HepG2 (cell line): ENCODE measurements around the gene MED13L.

Experiments
- AHR ChIP-seq: IDR thresholded peaks from 2 replicates; pipeline ENCODE4 v1.6.1; 2018; ENCODE audit warnings: missing genetic modification reagents, missing compliant biosample characterization
- CTCF ChIP-seq: sonication (generic); formaldehyde crosslinking; IDR thresholded peaks from 2 replicates; pipeline ENCODE4 v1.5.0; 2020; ENCODE audit warnings: mild to moderate bottlenecking, missing genetic modification reagents, moderate library complexity
- EZH2 ChIP-seq: conservative IDR thresholded peaks from 2 replicates; pipeline ENCODE4 v1.6.1; 2012; ENCODE audit warnings: mild to moderate bottlenecking, low read depth, low read length, moderate library complexity
- GLMP ChIP-seq: sonication (generic); formaldehyde crosslinking; IDR thresholded peaks from 2 replicates; pipeline ENCODE4 v1.9.0; 2021; ENCODE audit warnings: missing genetic modification reagents, mild to moderate bottlenecking, borderline replicate concordance
- MAZ ChIP-seq, 2 experiments: sonication (generic) in 1 of 2; formaldehyde crosslinking in 1 of 2; IDR thresholded peaks; 2 replicates each; pipeline versions ENCODE4 v1.5.0 to v1.6.1; 2012 to 2020; ENCODE audit warnings: low read depth in 2 of 2, mild to moderate bottlenecking in 2 of 2, borderline replicate concordance in 1 of 2, improper control_type of control experiment in 1 of 2, low read length in 1 of 2, missing genetic modification reagents in 1 of 2, moderate library complexity in 1 of 2
- MYC ChIP-seq: sonication (generic); formaldehyde crosslinking; IDR thresholded peaks from 2 replicates; pipeline ENCODE4 v1.9.0; 2021; ENCODE audit warnings: missing genetic modification reagents, borderline replicate concordance
- ONECUT2 ChIP-seq: sonication (generic); formaldehyde crosslinking; IDR thresholded peaks from 2 replicates; pipeline ENCODE4 v1.4.0; 2020; ENCODE audit warnings: missing genetic modification reagents
- PBX3 ChIP-seq: sonication (generic); formaldehyde crosslinking; IDR thresholded peaks from 2 replicates; pipeline ENCODE4 v1.8.1; 2023; ENCODE audit warnings: missing genetic modification reagents, inconsistent platforms, borderline replicate concordance
- POLR2A ChIP-seq, 2 experiments: IDR thresholded peaks; 2 replicates each; pipeline ENCODE4 v1.6.1; 2011; ENCODE audit warnings: low read depth in 2 of 2, low read length in 2 of 2, mild to moderate bottlenecking in 1 of 2, moderate library complexity in 1 of 2; ENCODE audit not compliant: insufficient read depth in 1 of 2
- SIN3B ChIP-seq: fragments of 150-350 bp; IDR thresholded peaks from 2 replicates; pipeline ENCODE4 v1.6.1; 2014; ENCODE audit warnings: low read length
- SMARCC2 ChIP-seq: fragments of 450-650 bp; IDR thresholded peaks from 2 replicates; pipeline ENCODE4 v1.6.1; 2017; ENCODE audit warnings: antibody characterized with exemption, mild to moderate bottlenecking
- ZNF598 ChIP-seq: sonication (generic); formaldehyde crosslinking; IDR thresholded peaks from 2 replicates; pipeline ENCODE4 v1.5.1; 2020; ENCODE audit warnings: mild to moderate bottlenecking, missing genetic modification reagents, borderline replicate concordance
- TF ChIP-seq, protein P1 (sequence below): sonication (generic); formaldehyde crosslinking; IDR thresholded peaks from 2 replicates; pipeline ENCODE4 v1.8.0; 2022; ENCODE audit warnings: low read depth, missing genetic modification reagents

DNA sequence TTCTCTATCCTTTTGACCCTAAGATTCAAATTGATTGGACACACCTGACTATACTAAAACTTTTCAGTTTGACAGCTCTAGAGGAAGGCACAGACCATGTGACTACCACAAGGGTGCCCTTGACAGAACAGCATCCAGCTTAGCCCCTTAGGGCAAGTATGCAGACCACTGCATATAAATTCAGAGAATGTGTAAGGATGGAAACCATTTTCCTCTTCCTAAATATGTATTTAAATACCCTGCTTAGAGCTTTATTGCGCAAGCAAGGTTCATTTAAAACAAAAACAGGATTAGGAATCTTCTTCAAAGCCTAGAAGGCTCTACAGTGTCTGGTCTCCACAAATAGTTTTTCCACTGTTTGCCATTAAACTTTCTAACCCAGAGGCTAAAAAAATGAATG lies 202.8 kb downstream of the MED13L start:
- no peak for TF ChIP-seq PBX3
- no peak for TF ChIP-seq CTCF (CRISPR knock-in tag)
- TF ChIP-seq SIN3B = no peak
- TF ChIP-seq MAZ (IDR thresholded peaks at IDR 0.05; ENCODE audit: borderline replicate concordance, low read depth, low read length) = no peak
- no peak for TF ChIP-seq MAZ (CRISPR knock-in tag; IDR thresholded peaks at IDR 0.05; ENCODE audit: low read depth)
- no peak for TF ChIP-seq MYC (CRISPR knock-in tag)
- TF ChIP-seq SMARCC2 = no peak
- TF ChIP-seq ONECUT2 (CRISPR knock-in tag) = no peak
- TF ChIP-seq POLR2A (IDR thresholded peaks at IDR 0.05; ENCODE audit: insufficient read depth in 1 of 2, low read depth in 2 of 2, low read length in 2 of 2) = no peak
- no peak for TF ChIP-seq EZH2
- TF ChIP-seq, protein P1, sequence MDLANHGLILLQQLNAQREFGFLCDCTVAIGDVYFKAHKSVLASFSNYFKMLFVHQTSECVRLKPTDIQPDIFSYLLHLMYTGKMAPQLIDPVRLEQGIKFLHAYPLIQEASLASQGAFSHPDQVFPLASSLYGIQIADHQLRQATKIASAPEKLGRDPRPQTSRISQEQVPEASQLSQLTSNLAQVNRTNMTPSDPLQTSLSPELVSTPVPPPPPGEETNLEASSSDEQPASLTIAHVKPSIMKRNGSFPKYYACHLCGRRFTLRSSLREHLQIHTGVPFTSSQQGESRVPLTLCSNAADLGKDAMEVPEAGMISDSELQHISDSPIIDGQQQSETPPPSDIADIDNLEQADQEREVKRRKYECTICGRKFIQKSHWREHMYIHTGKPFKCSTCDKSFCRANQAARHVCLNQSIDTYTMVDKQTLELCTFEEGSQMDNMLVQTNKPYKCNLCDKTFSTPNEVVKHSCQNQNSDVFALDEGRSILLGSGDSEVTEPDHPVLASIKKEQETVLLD = no peak
- TF ChIP-seq AHR (CRISPR knock-in tag) = no peak
- no peak for TF ChIP-seq ZNF598 (CRISPR knock-in tag)
- no peak for TF ChIP-seq GLMP (CRISPR knock-in tag)
